ENCODE data around the gene AP3S1.
"Not testable (repeated sequence)": the region's sequence is repeated elsewhere in the genome, so short reads cannot be mapped to it uniquely, and the experiment has no call there.

The AP3S1 gene

GRCh38 chr5:115858396-115858795 is 16.7 kb downstream of the AP3S1 start:
- no peak for DNase-seq (ENCODE audit: low read depth)
- TF ChIP-seq CTCF (IDR thresholded peaks at IDR 0.05; ENCODE audit: control insufficient read depth, extremely low read depth, insufficient read depth) = no peak
- no peak overlapping the region for H3K4me3 ChIP-seq (ENCODE audit: low read depth, low read length)

GRCh38 chr5:115859378-115859777 is 17.6 kb downstream of the AP3S1 start:
- DNase-seq (ENCODE audit: low read depth) = no peak
- H3K4me3 ChIP-seq (ENCODE audit: low read depth, low read length) = no peak overlapping the region
- no peak for TF ChIP-seq CTCF (IDR thresholded peaks at IDR 0.05; ENCODE audit: control insufficient read depth, extremely low read depth, insufficient read depth)

- no peak overlapping the region for H3K4me3 ChIP-seq (ENCODE audit: low read depth, low read length)
- no peak for DNase-seq (ENCODE audit: low read depth)
- TF ChIP-seq CTCF (IDR thresholded peaks at IDR 0.05; ENCODE audit: control insufficient read depth, extremely low read depth, insufficient read depth) = no peak
Measured at GRCh38 chr5:115869256-115869795, 27.6 kb downstream of the AP3S1 start.

GRCh38 chr5:115872447-115872846 is 30.7 kb downstream of the AP3S1 start:
- TF ChIP-seq CTCF (IDR thresholded peaks at IDR 0.05; ENCODE audit: control insufficient read depth, extremely low read depth, insufficient read depth) = no peak
- DNase-seq (ENCODE audit: low read depth) = no peak
- H3K4me3 ChIP-seq (ENCODE audit: low read depth, low read length) = no peak overlapping the region

- DNase-seq (ENCODE audit: low read depth) = no peak
- TF ChIP-seq CTCF (IDR thresholded peaks at IDR 0.05; ENCODE audit: control insufficient read depth, extremely low read depth, insufficient read depth) = no peak
- no peak overlapping the region for H3K4me3 ChIP-seq (ENCODE audit: low read depth, low read length)
Measured at GRCh38 chr5:115873392-115873791, 31.7 kb downstream of the AP3S1 start.

GRCh38 chr5:115875447-115875846 is 33.7 kb downstream of the AP3S1 start:
- no peak for TF ChIP-seq CTCF (IDR thresholded peaks at IDR 0.05; ENCODE audit: control insufficient read depth, extremely low read depth, insufficient read depth)
- no peak for DNase-seq (ENCODE audit: low read depth)
- no peak overlapping the region for H3K4me3 ChIP-seq (ENCODE audit: low read depth, low read length)

GRCh38 chr5:115877342-115877741 is 35.6 kb downstream of the AP3S1 start:
- DNase-seq (ENCODE audit: low read depth); H3K4me3 ChIP-seq (ENCODE audit: low read depth, low read length): not testable (repeated sequence)

GRCh38 chr5:115882434-115882833 is 40.7 kb downstream of the AP3S1 start:
- not testable (repeated sequence) for H3K4me3 ChIP-seq (ENCODE audit: low read depth, low read length); DNase-seq (ENCODE audit: low read depth)
